ENCODE measurements around the gene RNF19B. TPM values are rescaled to one million over a fixed set of nuclear protein-coding genes. Genes with fewer than 3 reads are reported as not detected.

RNF19B gene
- total RNA-seq, 1 experiment from 2014 or later = 15.0 TPM

DNA sequence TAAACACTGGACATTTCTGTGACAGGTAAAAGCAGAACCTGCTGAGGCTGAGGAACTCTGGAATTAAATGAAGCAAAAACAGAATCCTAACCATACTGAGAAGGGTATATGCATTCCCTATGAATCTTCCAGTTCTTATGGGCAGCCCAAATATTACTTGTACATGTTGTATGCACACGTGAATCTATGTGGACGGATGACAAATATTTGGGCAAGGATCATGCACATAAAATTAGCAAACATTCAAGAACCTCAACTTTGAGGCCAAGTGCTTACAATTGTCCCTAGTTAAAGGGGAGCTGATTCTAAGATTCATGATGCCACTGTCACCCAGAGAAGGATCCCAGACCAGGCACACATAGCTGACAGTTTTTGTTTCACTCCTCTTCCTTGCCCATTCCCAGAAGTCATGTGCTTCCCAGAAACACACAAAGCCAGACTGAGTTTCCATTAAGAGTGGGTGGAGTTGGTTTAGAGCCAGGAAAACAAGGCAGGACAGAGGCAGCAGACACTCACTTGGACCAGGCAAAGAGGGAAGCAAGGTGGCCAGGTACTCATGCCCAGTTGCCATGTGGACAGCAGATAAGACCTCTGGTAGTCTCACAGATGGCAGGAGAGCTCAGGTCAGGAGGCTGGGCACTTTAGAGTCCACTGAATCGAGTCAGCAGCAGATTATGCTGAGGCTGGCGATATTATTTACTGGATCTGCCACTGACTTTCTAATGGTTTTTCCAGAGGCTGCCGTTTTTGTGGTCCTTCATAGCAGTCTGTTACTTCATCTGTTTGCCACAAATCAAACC is 46.5 kb upstream of the RNF19B start:
- no peak for DNase-seq
- no peak overlapping the region for H3K23ac ChIP-seq (ENCODE audit: insufficient read length, low read depth, low read length)
- H3K4me1 ChIP-seq (ENCODE audit: insufficient read depth, low read length) = no peaks in the 10 kb centered on the region
- H2BK5ac ChIP-seq (ENCODE audit: insufficient read length, low read length) = no peak overlapping the region
- H2AK5ac ChIP-seq (ENCODE audit: insufficient read length, low read length) = no peak overlapping the region
- no peak overlapping the region for H4K5ac ChIP-seq (ENCODE audit: insufficient read length, low read depth, low read length)
- no peaks in the 10 kb centered on the region for H3K23me2 ChIP-seq (ENCODE audit: insufficient read length, low read depth, low read length, poor library complexity, severe bottlenecking)
- TF ChIP-seq, protein P1, sequence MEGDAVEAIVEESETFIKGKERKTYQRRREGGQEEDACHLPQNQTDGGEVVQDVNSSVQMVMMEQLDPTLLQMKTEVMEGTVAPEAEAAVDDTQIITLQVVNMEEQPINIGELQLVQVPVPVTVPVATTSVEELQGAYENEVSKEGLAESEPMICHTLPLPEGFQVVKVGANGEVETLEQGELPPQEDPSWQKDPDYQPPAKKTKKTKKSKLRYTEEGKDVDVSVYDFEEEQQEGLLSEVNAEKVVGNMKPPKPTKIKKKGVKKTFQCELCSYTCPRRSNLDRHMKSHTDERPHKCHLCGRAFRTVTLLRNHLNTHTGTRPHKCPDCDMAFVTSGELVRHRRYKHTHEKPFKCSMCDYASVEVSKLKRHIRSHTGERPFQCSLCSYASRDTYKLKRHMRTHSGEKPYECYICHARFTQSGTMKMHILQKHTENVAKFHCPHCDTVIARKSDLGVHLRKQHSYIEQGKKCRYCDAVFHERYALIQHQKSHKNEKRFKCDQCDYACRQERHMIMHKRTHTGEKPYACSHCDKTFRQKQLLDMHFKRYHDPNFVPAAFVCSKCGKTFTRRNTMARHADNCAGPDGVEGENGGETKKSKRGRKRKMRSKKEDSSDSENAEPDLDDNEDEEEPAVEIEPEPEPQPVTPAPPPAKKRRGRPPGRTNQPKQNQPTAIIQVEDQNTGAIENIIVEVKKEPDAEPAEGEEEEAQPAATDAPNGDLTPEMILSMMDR (conservative IDR thresholded peaks at IDR 0.05) = no peak
- H3K4me3 Mint-ChIP-seq = no peak overlapping the region
- no peak overlapping the region for H3K27ac ChIP-seq (ENCODE audit: insufficient read length, low read depth, low read length)
- peaks cover 33 to 80% (median 59%) of the 10 kb centered on the region in 3 experiments; a peak in 6 of 7 replicates for H3K36me3 Mint-ChIP-seq (ENCODE audit: insufficient read depth in 1 of 3, low read depth in 3 of 3)
- no peak overlapping the region for H2BK15ac ChIP-seq (ENCODE audit: low read depth, low read length)
- 0 out of 7 replicates have a peak overlapping the region, but pooled peaks of 1 of the 3 experiments have one; percentile 16 for H3K27ac Mint-ChIP-seq
- no peaks in the 10 kb centered on the region for H4K20me1 ChIP-seq (ENCODE audit: control insufficient read depth, insufficient read depth, insufficient read length)
- H3K18ac ChIP-seq (ENCODE audit: insufficient read length, low read depth, low read length) = no peak overlapping the region
- H3K9me3 Mint-ChIP-seq = no peaks in the 10 kb centered on the region
- H3K9ac ChIP-seq (ENCODE audit: extremely low read depth, insufficient read length, low read length) = no peak overlapping the region
- no peaks in the 10 kb centered on the region for H3K9me3 ChIP-seq (ENCODE audit: control insufficient read depth, low read depth, low read length)
- H2BK20ac ChIP-seq (ENCODE audit: low read depth, low read length, poor library complexity, severe bottlenecking) = no peak overlapping the region
- H3K4me1 Mint-ChIP-seq = peaks cover 14 to 15% of the 10 kb centered on the region in 2 experiments
- no peak overlapping the region for H4K91ac ChIP-seq (ENCODE audit: insufficient read length, low read depth, low read length)
- H2BK120ac ChIP-seq (ENCODE audit: low read depth, low read length, poor library complexity, severe bottlenecking) = no peak overlapping the region
- no peaks in the 10 kb centered on the region for H3K79me1 ChIP-seq (ENCODE audit: insufficient read depth, low read depth, low read length, poor library complexity, severe bottlenecking)
- H3K27me3 Mint-ChIP-seq (ENCODE audit: low read depth) = no peaks in the 10 kb centered on the region; the same call in 1 of the 2 replicates
- no peak overlapping the region for H2BK12ac ChIP-seq (ENCODE audit: insufficient read length, low read depth, low read length)
- no peak overlapping the region for H3T11ph ChIP-seq (ENCODE audit: low read length)
- H4K8ac ChIP-seq (replicated peaks; ENCODE audit: insufficient read length, low read depth, low read length) = no peak overlapping the region
- no peak overlapping the region for H2AFZ ChIP-seq (ENCODE audit: low read length)
- no peaks in the 10 kb centered on the region for H3K27me3 ChIP-seq (ENCODE audit: insufficient read depth, low read length)
- H3K4me2 ChIP-seq (ENCODE audit: insufficient read depth, insufficient read length, low read length) = no peak overlapping the region
- no peaks in the 10 kb centered on the region for H3K79me2 ChIP-seq (ENCODE audit: insufficient read depth, low read length)
- WGBS (ENCODE audit: extremely low coverage, insufficient read length, low lambda C conversion rate) = no CpG with 5 or more reads among the region's 5 CpGs
- no peak overlapping the region for H3K4ac ChIP-seq (ENCODE audit: low read depth, low read length)
- H3K56ac ChIP-seq (ENCODE audit: insufficient read length, low read depth, low read length) = no peak overlapping the region
- H3K14ac ChIP-seq (ENCODE audit: insufficient read depth, low read length) = no peak overlapping the region

Measured in H9 (cell line).